Dendritic cell treated with granulocyte-macrophage colony-stimulating factor and Interleukin-4, amounts not matched to agents 40 ng/mL and 50 ng/mL, for 4 days (primary cell): ENCODE results near the gene RSRC1.

Experiments used
- H3K27ac Mint-ChIP-seq: one replicate; pipeline ENCODE4 v1.8.0; 2022; ENCODE audit warnings: mild to moderate bottlenecking, mixed read lengths
- H3K27me3 Mint-ChIP-seq: one replicate; pipeline ENCODE4 v1.8.0; 2022; ENCODE audit warnings: mild to moderate bottlenecking, mixed read lengths
- H3K36me3 Mint-ChIP-seq: one replicate; pipeline ENCODE4 v1.8.0; 2022; ENCODE audit warnings: low read depth, mixed read lengths
- H3K4me1 Mint-ChIP-seq: one replicate; pipeline ENCODE4 v1.8.0; 2022; ENCODE audit warnings: low read depth, mixed read lengths
- H3K4me3 Mint-ChIP-seq: one replicate; pipeline ENCODE4 v1.8.0; 2022; ENCODE audit warnings: mild to moderate bottlenecking, moderate library complexity, mixed read lengths
- H3K9me3 Mint-ChIP-seq: one replicate; pipeline ENCODE4 v1.8.0; 2022; ENCODE audit warnings: mixed read lengths
- intact Hi-C: fragments of 100-400 bp; cut with micrococcal nuclease; formaldehyde crosslinking; loops from one replicate; pipeline ENCODE4 v1.15.0; 2022

RSRC1 gene

GRCh38 chr3:158127250-158128219 is 17.6 kb downstream of the RSRC1 start:
- peaks cover 8% of the 10 kb centered on the region for H3K4me1 Mint-ChIP-seq

GRCh38 chr3:158128755-158129154 is 18.9 kb downstream of the RSRC1 start:
- Mint-ChIP-seq H3K4me1 (peaks cover 8% of the 10 kb centered on the region), H3K27ac (no peak overlapping the region), H3K36me3 (peaks cover 87% of the 10 kb centered on the region), H3K4me3 (no peak overlapping the region), H3K27me3 (no peaks in the 10 kb centered on the region), H3K9me3 (peaks cover 29% of the 10 kb centered on the region)
- intact Hi-C loops = no loop called here

More at GRCh38 chr3:158127250-158128219, 17.6 kb downstream of the RSRC1 start:
- Mint-ChIP-seq H3K4me3 (no peak overlapping the region), H3K27ac (no peak overlapping the region), H3K27me3 (no peaks in the 10 kb centered on the region), H3K36me3 (peaks cover 93% of the 10 kb centered on the region), H3K9me3 (peaks cover 29% of the 10 kb centered on the region)
- intact Hi-C loops = no loop called here

- Mint-ChIP-seq H3K4me3 (no peak overlapping the region), H3K36me3 (peaks cover 60% of the 10 kb centered on the region), H3K9me3 (no peaks in the 10 kb centered on the region), H3K27ac (no peak overlapping the region), H3K27me3 (no peaks in the 10 kb centered on the region), H3K4me1 (no peaks in the 10 kb centered on the region)
- intact Hi-C loops = no loop called here
These were observed 24.5 kb downstream of the RSRC1 start for GRCh38 chr3:158134363-158134762.

- Mint-ChIP-seq H3K4me3 (no peak overlapping the region), H3K9me3 (no peaks in the 10 kb centered on the region), H3K36me3 (peaks cover 30% of the 10 kb centered on the region), H3K27ac (no peak overlapping the region), H3K4me1 (no peaks in the 10 kb centered on the region), H3K27me3 (no peaks in the 10 kb centered on the region)
- intact Hi-C loops = no loop called here
These were observed 30.5 kb downstream of the RSRC1 start for GRCh38 chr3:158140396-158140795.

- Mint-ChIP-seq H3K9me3 (no peaks in the 10 kb centered on the region), H3K4me3 (no peak overlapping the region), H3K27me3 (no peaks in the 10 kb centered on the region), H3K27ac (no peak overlapping the region), H3K4me1 (peaks cover 11% of the 10 kb centered on the region), H3K36me3 (peaks cover 17% of the 10 kb centered on the region)
- intact Hi-C loops = no loop called here
These were observed 38.3 kb downstream of the RSRC1 start for GRCh38 chr3:158148218-158148617.

GRCh38 chr3:158152186-158152585 is 42.3 kb downstream of the RSRC1 start:
- intact Hi-C loops = no loop called here
- no peak overlapping the region for H3K27ac Mint-ChIP-seq
- H3K27me3 Mint-ChIP-seq = no peaks in the 10 kb centered on the region
- H3K4me1 Mint-ChIP-seq = peaks cover 6% of the 10 kb centered on the region
- peaks cover 36% of the 10 kb centered on the region for H3K36me3 Mint-ChIP-seq
- no peak overlapping the region for H3K4me3 Mint-ChIP-seq
- no peaks in the 10 kb centered on the region for H3K9me3 Mint-ChIP-seq

DNA sequence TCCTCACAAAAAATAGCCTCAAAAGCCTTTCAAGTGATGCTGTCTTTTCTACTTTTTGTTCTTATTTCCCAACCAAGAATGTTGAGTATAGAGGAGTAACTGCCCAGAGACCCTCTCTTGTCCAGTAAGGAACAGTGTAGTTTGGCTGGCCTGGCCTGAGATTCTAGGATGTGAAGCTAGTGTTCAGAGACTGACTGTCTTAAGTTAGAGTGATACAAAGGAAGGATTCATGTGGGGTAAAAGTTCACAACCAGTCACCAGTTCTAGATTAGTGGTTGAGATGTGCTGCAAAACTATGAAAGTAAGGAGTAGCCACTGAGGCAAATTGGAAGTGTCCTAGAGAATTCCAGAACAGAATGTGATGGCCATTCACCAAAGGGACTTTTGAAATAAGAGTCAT is 49.1 kb downstream of the RSRC1 start:
- H3K36me3 Mint-ChIP-seq = peaks cover 21% of the 10 kb centered on the region

GRCh38 chr3:158159714-158160113 is 49.8 kb downstream of the RSRC1 start:
- intact Hi-C loops = no loop called here
- no peaks in the 10 kb centered on the region for H3K27me3 Mint-ChIP-seq
- H3K27ac Mint-ChIP-seq = no peak overlapping the region
- H3K4me1 Mint-ChIP-seq = peaks cover 5% of the 10 kb centered on the region
- peaks cover 14% of the 10 kb centered on the region for H3K36me3 Mint-ChIP-seq
- no peaks in the 10 kb centered on the region for H3K9me3 Mint-ChIP-seq
- no peak overlapping the region for H3K4me3 Mint-ChIP-seq

More for the DNA sequence above, 49.1 kb downstream of the RSRC1 start:
- intact Hi-C loops = no loop called here
- Mint-ChIP-seq H3K27me3 (no peaks in the 10 kb centered on the region), H3K4me3 (no peak overlapping the region), H3K27ac (no peak overlapping the region), H3K4me1 (peaks cover 5% of the 10 kb centered on the region), H3K9me3 (no peaks in the 10 kb centered on the region)

DNA sequence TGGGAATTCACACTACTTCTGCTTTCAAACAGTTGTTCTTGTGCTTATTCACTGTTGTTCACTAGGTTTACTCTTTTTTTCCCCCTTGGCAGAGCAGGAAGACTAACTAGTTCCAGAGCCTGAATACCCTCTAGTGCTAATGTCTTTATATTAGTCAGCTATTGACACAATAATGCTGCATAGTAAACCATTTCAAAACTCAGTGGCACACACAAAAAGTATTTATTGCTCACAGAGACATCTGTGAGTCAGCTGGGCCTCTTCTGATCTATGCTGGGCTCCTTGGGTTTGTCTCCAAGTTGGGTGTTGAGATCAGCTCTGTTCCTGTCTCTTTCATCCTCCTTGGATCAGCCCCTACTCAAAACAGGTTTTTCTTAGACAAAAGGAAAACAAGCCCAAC is 51.1 kb downstream of the RSRC1 start:
- intact Hi-C loops = no loop called here
- Mint-ChIP-seq H3K4me1 (peaks cover 9% of the 10 kb centered on the region), H3K4me3 (no peak overlapping the region), H3K9me3 (no peaks in the 10 kb centered on the region), H3K27ac (no peak overlapping the region), H3K27me3 (no peaks in the 10 kb centered on the region), H3K36me3 (peaks cover 9% of the 10 kb centered on the region)

GRCh38 chr3:158165141-158165655 is 55.3 kb downstream of the RSRC1 start:
- Mint-ChIP-seq H3K4me1 (peaks cover 22% of the 10 kb centered on the region), H3K27me3 (no peaks in the 10 kb centered on the region), H3K27ac (no peak overlapping the region), H3K9me3 (no peaks in the 10 kb centered on the region), H3K36me3 (peaks cover 9% of the 10 kb centered on the region), H3K4me3 (no peak overlapping the region)
- intact Hi-C loops = loop anchor here (5.0 kb wide), 1 partner anchor 53 kb away; the partner anchor contains the start of gene RSRC1

DNA sequence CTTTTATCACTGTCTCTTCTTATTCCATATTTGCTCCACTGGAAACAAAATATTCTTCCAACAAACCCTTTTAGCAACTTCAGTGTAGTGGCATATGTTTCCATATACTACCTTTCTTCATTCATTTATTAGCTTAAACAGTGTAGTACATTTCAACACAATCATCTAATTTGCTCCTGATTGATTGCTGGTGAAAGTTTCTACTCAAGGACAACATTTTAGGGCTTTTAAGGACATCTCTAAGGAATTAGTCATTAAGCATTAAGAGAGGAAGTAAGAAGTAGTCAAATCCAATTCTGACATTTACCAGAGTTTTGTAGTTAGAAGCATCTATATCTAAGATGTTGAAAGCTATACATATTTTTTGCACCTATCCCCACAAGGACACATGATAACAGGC is 55.8 kb downstream of the RSRC1 start:
- H3K36me3 Mint-ChIP-seq = peaks cover 9% of the 10 kb centered on the region
- intact Hi-C loops = loop anchor here (5.0 kb wide), 1 partner anchor 53 kb away; the partner anchor contains the start of gene RSRC1
- H3K4me3 Mint-ChIP-seq = no peak overlapping the region
- no peak overlapping the region for H3K27ac Mint-ChIP-seq
- H3K27me3 Mint-ChIP-seq = no peaks in the 10 kb centered on the region
- H3K4me1 Mint-ChIP-seq = peaks cover 18% of the 10 kb centered on the region
- H3K9me3 Mint-ChIP-seq = no peaks in the 10 kb centered on the region

GRCh38 chr3:158166223-158166622 is 56.3 kb downstream of the RSRC1 start:
- Mint-ChIP-seq H3K27me3 (no peaks in the 10 kb centered on the region), H3K9me3 (no peaks in the 10 kb centered on the region), H3K36me3 (peaks cover 9% of the 10 kb centered on the region), H3K4me1 (peaks cover 18% of the 10 kb centered on the region), H3K4me3 (no peak overlapping the region), H3K27ac (no peak overlapping the region)
- intact Hi-C loops = loop anchor here (5.0 kb wide), 1 partner anchor 54 kb away; the partner anchor contains the start of gene RSRC1

- no peaks in the 10 kb centered on the region for H3K9me3 Mint-ChIP-seq
- peaks cover 4% of the 10 kb centered on the region for H3K36me3 Mint-ChIP-seq
- H3K4me3 Mint-ChIP-seq = no peak overlapping the region
- peaks cover 18% of the 10 kb centered on the region for H3K4me1 Mint-ChIP-seq
- intact Hi-C loops = loop anchor here (5.0 kb wide), 1 partner anchor 56 kb away; the partner anchor contains the start of gene RSRC1
- peak overlapping the region; percentile 17 for H3K27ac Mint-ChIP-seq
- no peaks in the 10 kb centered on the region for H3K27me3 Mint-ChIP-seq
These were observed 58.1 kb downstream of the RSRC1 start for GRCh38 chr3:158167737-158168557.
